Suprapubic skin (tissue), 4 donors: ENCODE measurements around the gene ARID4B. TPM values are rescaled to one million over a fixed set of nuclear protein-coding genes. Genes with fewer than 3 reads are reported as not detected.

Experiments used
- DNase-seq, 2 donors: peaks; one replicate each; pipeline ENCODE4 v3.0.0-alpha.2; 2019; ENCODE audit warnings: low spot score in 2 of 2
- H3K27ac ChIP-seq: fragments of 200-600 bp; sonication (generic); one replicate; pipeline ENCODE4 v1.5.1; 2019
- H3K27me3 ChIP-seq: fragments of 200-600 bp; sonication (generic); one replicate; pipeline ENCODE4 v1.5.1; 2019
- H3K36me3 ChIP-seq: fragments of 200-600 bp; sonication (generic); one replicate; pipeline ENCODE4 v1.5.1; 2019
- H3K4me1 ChIP-seq: fragments of 200-600 bp; sonication (generic); one replicate; pipeline ENCODE4 v1.5.1; 2019
- H3K4me3 ChIP-seq: fragments of 200-600 bp; sonication (generic); one replicate; pipeline ENCODE4 v1.5.1; 2019; ENCODE audit warnings: mild to moderate bottlenecking
- H3K9me3 ChIP-seq: fragments of 200-600 bp; sonication (generic); one replicate; pipeline ENCODE4 v1.5.1; 2019
- CTCF ChIP-seq, 2 donors: fragments of 200-600 bp in 1 of 2; fragments of 450-650 bp in 1 of 2; sonication (generic) in 1 of 2; IDR thresholded peaks; one replicate each; pipeline ENCODE4 v1.5.1; 2016 to 2019; ENCODE audit warnings: antibody characterized with exemption in 2 of 2, mild to moderate bottlenecking in 1 of 2, moderate library complexity in 1 of 2
- EP300 ChIP-seq: sonication (generic); formaldehyde crosslinking; IDR thresholded peaks from one replicate; pipeline ENCODE4 v1.6.1; 2017; ENCODE audit warnings: antibody characterized with exemption
- POLR2A ChIP-seq, 2 donors: fragments of 450-650 bp; IDR thresholded peaks; one replicate each; pipeline ENCODE4 v1.6.1; 2017; ENCODE audit warnings: antibody characterized with exemption in 2 of 2, mild to moderate bottlenecking in 2 of 2, moderate library complexity in 2 of 2
- POLR2AphosphoS5 ChIP-seq, 3 donors: sonication (generic); formaldehyde crosslinking; IDR thresholded peaks; one replicate each; pipeline ENCODE4 v1.6.1; 2017; ENCODE audit warnings: antibody characterized with exemption in 3 of 3
- WGBS: methylation state at CpG from one replicate; pipeline ENCODE4 v1.1.5; 2018; 5-methylcytosine and 5-hydroxymethylcytosine counted together
- total RNA-seq, 4 donors: library from RNA; depleted of rRNA; stranded (reverse); fragments of >200 nt; gene quantifications; one replicate each; pipeline ENCODE4 v1.1.0, GENCODE V29; 2016

ARID4B gene
- total RNA-seq, 4 donors from 2014 or later, result 21.4 to 62.7 (median 31.8) TPM

- H3K27ac ChIP-seq, result no peak overlapping the region
- H3K4me1 ChIP-seq, result no peaks in the 10 kb centered on the region
- no peak for TF ChIP-seq POLR2AphosphoS5 (IDR thresholded peaks at IDR 0.05)
- TF ChIP-seq EP300, result no peak
- TF ChIP-seq POLR2A (IDR thresholded peaks at IDR 0.05), result no peak
- TF ChIP-seq CTCF (IDR thresholded peaks at IDR 0.05), result no peak
- H3K27me3 ChIP-seq, result no peaks in the 10 kb centered on the region
- no peaks in the 10 kb centered on the region for H3K9me3 ChIP-seq
- peaks cover 27% of the 10 kb centered on the region for H3K36me3 ChIP-seq
- no peak overlapping the region for H3K4me3 ChIP-seq
- DNase-seq, result no peak
- WGBS, result 81% methylated on average over 4 of the region's 4 CpGs
These were observed 140.7 kb downstream of the ARID4B start for GRCh38 chr1:235187316-235187715.

- DNase-seq, result no peak
- Histone ChIP-seq H3K36me3 (peaks cover 39% of the 10 kb centered on the region), H3K27me3 (no peaks in the 10 kb centered on the region), H3K4me3 (no peak overlapping the region), H3K27ac (no peak overlapping the region), H3K4me1 (no peaks in the 10 kb centered on the region), H3K9me3 (no peaks in the 10 kb centered on the region)
- no peak for TF ChIP-seq POLR2A (IDR thresholded peaks at IDR 0.05)
- no peak for TF ChIP-seq CTCF (IDR thresholded peaks at IDR 0.05)
- TF ChIP-seq EP300, result no peak
- TF ChIP-seq POLR2AphosphoS5 (IDR thresholded peaks at IDR 0.05), result no peak
- WGBS, result 86% methylated on average over 8 of the region's 8 CpGs
These were observed 146.3 kb downstream of the ARID4B start for GRCh38 chr1:235181561-235182245.

- TF ChIP-seq POLR2A (IDR thresholded peaks at IDR 0.05) (no peak), CTCF (IDR thresholded peaks at IDR 0.05) (no peak), EP300 (no peak), POLR2AphosphoS5 (IDR thresholded peaks at IDR 0.05) (no peak)
- Histone ChIP-seq H3K36me3 (peaks cover 43% of the 10 kb centered on the region), H3K9me3 (no peaks in the 10 kb centered on the region), H3K27me3 (no peaks in the 10 kb centered on the region), H3K4me1 (no peaks in the 10 kb centered on the region), H3K27ac (no peak overlapping the region), H3K4me3 (no peak overlapping the region)
- no peak for DNase-seq
- WGBS, result 89% methylated on average over 5 of the region's 5 CpGs
These were observed 147.0 kb downstream of the ARID4B start for GRCh38 chr1:235180916-235181460.

GRCh38 chr1:235176486-235176885 is 151.5 kb downstream of the ARID4B start:
- H3K27ac ChIP-seq, result no peak overlapping the region
- DNase-seq, result no peak
- H3K4me3 ChIP-seq, result no peak overlapping the region
- WGBS, result 84% methylated on average over 3 of the region's 7 CpGs
- H3K4me1 ChIP-seq, result no peaks in the 10 kb centered on the region
- no peaks in the 10 kb centered on the region for H3K9me3 ChIP-seq
- TF ChIP-seq EP300 (no peak), POLR2AphosphoS5 (IDR thresholded peaks at IDR 0.05) (no peak), POLR2A (IDR thresholded peaks at IDR 0.05) (no peak), CTCF (IDR thresholded peaks at IDR 0.05) (no peak)
- peaks cover 59% of the 10 kb centered on the region for H3K36me3 ChIP-seq
- H3K27me3 ChIP-seq, result no peaks in the 10 kb centered on the region

GRCh38 chr1:235169986-235170385 is 158.0 kb downstream of the ARID4B start:
- Histone ChIP-seq H3K4me1 (no peaks in the 10 kb centered on the region), H3K36me3 (peaks cover 61% of the 10 kb centered on the region), H3K27me3 (no peaks in the 10 kb centered on the region), H3K4me3 (no peak overlapping the region), H3K9me3 (no peaks in the 10 kb centered on the region), H3K27ac (no peak overlapping the region)
- TF ChIP-seq EP300 (no peak), POLR2AphosphoS5 (IDR thresholded peaks at IDR 0.05) (no peak), CTCF (IDR thresholded peaks at IDR 0.05) (no peak), POLR2A (IDR thresholded peaks at IDR 0.05) (no peak)
- no peak for DNase-seq
